GM13977 (cell line): ENCODE results near the gene VCAN.

ENCODE experiments used
- DNase-seq: peaks from one replicate; pipeline ENCODE4 v3.0.0; 2012; ENCODE audit warnings: low spot score
- in situ Hi-C: fragments of 300-500 bp; cut with MboI; formaldehyde crosslinking; loops from one replicate; pipeline ENCODE4 v1.12.0; 2022; ENCODE audit warnings: low sequenced_read_pairs, low pct_unique_long_range_greater_than_20kb, mixed read lengths, inconsistent platforms; ENCODE audit not compliant: unreplicated experiment
- TF ChIP-seq, protein P1 (sequence below): IDR thresholded peaks from 2 replicates; pipeline ENCODE4 v1.5.1; 2012; ENCODE audit warnings: mild to moderate bottlenecking, control low read depth; ENCODE audit not compliant: insufficient read depth; ENCODE audit errors: extremely low read depth, missing control alignments

The VCAN gene

DNA sequence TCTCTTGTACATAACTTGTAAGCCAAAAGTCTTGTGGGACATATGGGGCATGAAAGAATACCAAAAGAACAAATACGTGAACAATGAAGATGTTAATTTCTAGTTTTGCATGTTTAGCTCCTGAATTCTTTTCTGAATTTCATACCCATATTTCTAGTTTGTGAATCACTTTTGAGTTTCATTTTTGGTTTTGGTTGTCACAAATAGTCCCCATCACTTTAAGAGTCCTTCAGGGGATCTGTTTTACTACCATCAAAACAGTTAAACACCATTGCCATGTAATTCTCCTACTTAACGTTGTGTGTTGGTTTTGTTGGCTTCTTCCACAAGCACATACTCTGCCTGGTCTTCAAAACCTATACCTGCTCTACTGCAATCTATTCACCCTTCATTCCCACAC, 27.0 kb downstream of the VCAN start:
- DNase-seq = no peak
- TF ChIP-seq, protein P1, sequence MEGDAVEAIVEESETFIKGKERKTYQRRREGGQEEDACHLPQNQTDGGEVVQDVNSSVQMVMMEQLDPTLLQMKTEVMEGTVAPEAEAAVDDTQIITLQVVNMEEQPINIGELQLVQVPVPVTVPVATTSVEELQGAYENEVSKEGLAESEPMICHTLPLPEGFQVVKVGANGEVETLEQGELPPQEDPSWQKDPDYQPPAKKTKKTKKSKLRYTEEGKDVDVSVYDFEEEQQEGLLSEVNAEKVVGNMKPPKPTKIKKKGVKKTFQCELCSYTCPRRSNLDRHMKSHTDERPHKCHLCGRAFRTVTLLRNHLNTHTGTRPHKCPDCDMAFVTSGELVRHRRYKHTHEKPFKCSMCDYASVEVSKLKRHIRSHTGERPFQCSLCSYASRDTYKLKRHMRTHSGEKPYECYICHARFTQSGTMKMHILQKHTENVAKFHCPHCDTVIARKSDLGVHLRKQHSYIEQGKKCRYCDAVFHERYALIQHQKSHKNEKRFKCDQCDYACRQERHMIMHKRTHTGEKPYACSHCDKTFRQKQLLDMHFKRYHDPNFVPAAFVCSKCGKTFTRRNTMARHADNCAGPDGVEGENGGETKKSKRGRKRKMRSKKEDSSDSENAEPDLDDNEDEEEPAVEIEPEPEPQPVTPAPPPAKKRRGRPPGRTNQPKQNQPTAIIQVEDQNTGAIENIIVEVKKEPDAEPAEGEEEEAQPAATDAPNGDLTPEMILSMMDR = no peak
- in situ Hi-C loops = no loop called here

DNA sequence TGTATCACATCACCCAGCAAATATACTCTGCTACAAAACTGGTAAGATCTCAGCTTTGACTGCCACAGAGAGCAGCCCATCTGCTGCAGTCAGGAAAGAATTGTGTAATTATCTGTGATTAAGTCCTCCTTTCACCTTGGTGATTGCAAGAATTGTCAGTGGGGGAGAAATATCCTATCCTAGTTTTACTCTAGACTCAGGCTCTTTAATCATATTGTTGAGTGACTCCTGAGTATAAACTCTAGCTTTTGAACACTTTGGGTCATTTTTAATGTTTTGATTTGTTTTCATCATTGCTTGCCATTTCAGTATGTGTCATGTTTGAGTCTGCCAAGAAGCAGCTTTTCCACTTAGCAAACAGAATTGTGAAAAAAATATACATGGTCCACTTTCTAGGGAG, 32.1 kb downstream of the VCAN start:
- no peak for DNase-seq
- TF ChIP-seq, protein P1 = no peak
- in situ Hi-C loops = no loop called here

DNA sequence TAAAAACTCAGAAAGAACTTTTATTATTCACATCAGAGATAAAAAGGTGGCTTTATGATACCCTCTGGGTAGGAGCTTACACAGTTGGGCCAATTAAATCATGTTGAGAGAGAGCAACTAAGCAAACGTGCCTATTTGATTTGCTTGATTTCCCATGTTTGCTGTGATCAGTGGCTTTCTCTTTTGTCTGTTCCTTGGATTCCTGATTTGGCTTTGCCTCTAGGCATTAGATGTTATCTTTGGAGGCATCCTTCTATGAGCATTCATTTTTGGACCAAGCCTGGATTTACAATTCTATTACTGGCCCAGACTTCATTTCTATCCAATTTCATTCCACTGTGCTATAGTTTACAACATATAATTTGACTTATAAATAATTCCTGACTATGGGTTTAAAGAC, 35.9 kb downstream of the VCAN start:
- TF ChIP-seq, protein P1 = no peak
- in situ Hi-C loops = no loop called here
- DNase-seq = no peak

DNA sequence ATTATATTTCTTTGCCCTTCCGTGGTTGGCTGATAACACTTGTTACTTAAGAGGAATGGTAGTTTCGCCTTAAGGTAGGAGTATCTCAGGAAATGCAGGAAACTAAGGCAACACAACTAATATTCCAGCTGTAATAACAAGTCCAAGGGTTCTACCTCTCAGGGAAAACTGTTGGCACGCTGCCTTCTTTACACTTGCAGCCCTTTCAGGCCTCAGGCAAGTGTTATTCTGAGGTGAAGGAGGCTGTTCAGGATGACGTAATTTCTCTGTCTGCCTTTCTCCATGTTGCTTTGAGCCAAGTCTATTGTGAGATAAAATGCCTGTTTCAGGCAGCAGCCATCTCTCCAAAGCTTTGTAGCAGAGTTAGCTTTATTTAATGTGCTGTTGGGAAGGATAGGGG, 38.0 kb downstream of the VCAN start:
- no peak for DNase-seq
- in situ Hi-C loops = no loop called here

DNA sequence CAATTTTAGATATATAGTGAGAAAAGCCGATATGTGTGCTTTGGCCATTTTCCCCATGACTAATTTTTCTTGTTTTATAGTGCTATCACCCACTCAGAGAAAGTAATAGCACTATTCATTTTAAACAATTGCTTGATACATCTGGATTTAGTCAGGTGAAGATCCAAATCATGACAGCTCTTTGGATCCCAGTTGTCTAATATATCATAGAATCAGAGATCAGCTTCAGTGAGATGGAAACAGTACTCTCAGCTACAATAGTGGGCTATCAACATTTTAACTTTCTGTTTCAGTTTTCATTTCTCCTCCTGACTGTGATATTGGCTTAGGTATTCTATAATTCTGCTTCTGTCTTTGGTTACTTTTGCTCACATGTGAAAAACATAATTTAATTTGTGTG, 38.7 kb downstream of the VCAN start:
- in situ Hi-C loops = no loop called here
- TF ChIP-seq, protein P1 = no peak
- peak; percentile 45 for DNase-seq

More for the DNA sequence above, 38.0 kb downstream of the VCAN start:
- TF ChIP-seq, protein P1 = no peak

DNA sequence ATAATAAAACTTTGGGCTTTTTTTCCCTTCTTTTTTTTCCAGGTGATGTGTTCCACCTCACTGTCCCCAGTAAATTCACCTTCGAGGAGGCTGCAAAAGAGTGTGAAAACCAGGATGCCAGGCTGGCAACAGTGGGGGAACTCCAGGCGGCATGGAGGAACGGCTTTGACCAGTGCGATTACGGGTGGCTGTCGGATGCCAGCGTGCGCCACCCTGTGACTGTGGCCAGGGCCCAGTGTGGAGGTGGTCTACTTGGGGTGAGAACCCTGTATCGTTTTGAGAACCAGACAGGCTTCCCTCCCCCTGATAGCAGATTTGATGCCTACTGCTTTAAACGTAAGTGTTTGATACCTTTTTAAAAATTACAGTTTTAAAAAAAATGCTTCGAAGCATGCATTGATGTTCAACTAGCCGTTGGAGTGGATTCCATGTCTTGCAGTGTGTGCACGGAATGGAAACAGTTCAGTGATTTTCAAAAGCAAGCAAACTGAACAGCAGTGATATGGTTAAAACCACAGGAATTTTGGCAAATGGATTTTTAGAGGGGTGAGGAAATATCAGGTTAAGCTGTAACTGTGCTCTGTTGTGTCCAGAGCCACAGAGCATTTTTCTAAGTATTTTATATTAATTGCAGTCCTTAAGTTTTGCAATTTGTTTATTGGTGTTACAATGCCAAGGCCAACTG, 40.7 kb downstream of the VCAN start:
- in situ Hi-C loops = no loop called here

More for the DNA sequence above, 40.7 kb downstream of the VCAN start:
- TF ChIP-seq, protein P1 = no peak
- DNase-seq = no peak
